Measurements from ENCODE around the gene MAD1L1.

MAD1L1 gene

GRCh38 chr7:2217206-2217605, 15.5 kb downstream of the MAD1L1 start:
- FAIRE-seq = no peak

GRCh38 chr7:2215851-2216250, 16.9 kb downstream of the MAD1L1 start:
- no peak for FAIRE-seq

- FAIRE-seq = no peak
Observed at GRCh38 chr7:2214636-2215035, 18.1 kb downstream of the MAD1L1 start.

GRCh38 chr7:2213551-2214215, 19.1 kb downstream of the MAD1L1 start:
- no peak for FAIRE-seq

GRCh38 chr7:2212906-2213305, 19.8 kb downstream of the MAD1L1 start:
- FAIRE-seq = no peak

GRCh38 chr7:2211926-2212325, 20.8 kb downstream of the MAD1L1 start:
- FAIRE-seq = no peak

- FAIRE-seq = no peak
Observed at GRCh38 chr7:2211259-2211880, 21.4 kb downstream of the MAD1L1 start.

GRCh38 chr7:2210551-2211258, 22.0 kb downstream of the MAD1L1 start:
- no peak for FAIRE-seq

GRCh38 chr7:2209961-2210323, 22.8 kb downstream of the MAD1L1 start:
- FAIRE-seq = no peak

- FAIRE-seq = no peak
Observed at GRCh38 chr7:2209146-2209960, 23.4 kb downstream of the MAD1L1 start.

- FAIRE-seq = no peak
Observed at GRCh38 chr7:2208712-2209111, 24.0 kb downstream of the MAD1L1 start.

GRCh38 chr7:2205036-2205780, 27.5 kb downstream of the MAD1L1 start:
- no peak for FAIRE-seq

GRCh38 chr7:2204446-2204845, 28.3 kb downstream of the MAD1L1 start:
- FAIRE-seq = no peak

- FAIRE-seq = no peak
Observed at GRCh38 chr7:2203766-2204300, 28.9 kb downstream of the MAD1L1 start.

GRCh38 chr7:2202901-2203765, 29.6 kb downstream of the MAD1L1 start:
- FAIRE-seq = no peak

GRCh38 chr7:2202361-2202761, 30.4 kb downstream of the MAD1L1 start:
- FAIRE-seq = no peak

GRCh38 chr7:2201686-2202360, 30.9 kb downstream of the MAD1L1 start:
- no peak for FAIRE-seq

GRCh38 chr7:2201128-2201527, 31.6 kb downstream of the MAD1L1 start:
- no peak for FAIRE-seq

- FAIRE-seq = no peak
Observed at GRCh38 chr7:2200584-2200980, 32.2 kb downstream of the MAD1L1 start.

- no peak for FAIRE-seq
Observed at GRCh38 chr7:2199956-2200583, 32.7 kb downstream of the MAD1L1 start.

Data from TTC549 (cell line).